H1 (cell line): ENCODE measurements around the gene CDRT4. TPM values are rescaled to one million over a fixed set of nuclear protein-coding genes. Genes with fewer than 3 reads are reported as not detected.
A peak's percentile ranks its signal among the peaks of the same experiment; 100 is the strongest.

Source experiments
- CTCF ChIA-PET: fragments of 300-600 bp; sonication (Branson Sonifier 250); formaldehyde crosslinking; loops from one replicate; lab custom pipeline; 2021; ENCODE audit not compliant: partially characterized antibody; lab: Charles Lee
- POLR2A ChIA-PET: fragments of 300-600 bp; sonication (Branson Sonifier 250); formaldehyde crosslinking; loops from one replicate; lab custom pipeline; 2021; ENCODE audit warnings: inconsistent platforms; ENCODE audit not compliant: partially characterized antibody; lab: Charles Lee
- DNase-seq, 2 experiments: peaks; one replicate each; pipeline versions ENCODE4 v3.0.0 to v3.0.0-alpha.2; 2010 to 2022; ENCODE audit warnings: low spot score in 2 of 2, low read depth in 1 of 2, mixed read lengths in 1 of 2
- FAIRE-seq: peaks from 2 replicates; lab custom pipeline; 2011; peaks lifted over from hg19 to GRCh38; lab: Jason Lieb, UNC
- H2AFZ ChIP-seq: 2 replicates; pipeline ENCODE4 v1.8.1; 2012; ENCODE audit warnings: low read length, inconsistent platforms
- H2AK5ac ChIP-seq: 2 replicates; pipeline ENCODE4 v1.6.1; 2013; ENCODE audit warnings: low read depth, low read length
- H2BK120ac ChIP-seq: replicated peaks from 2 replicates; pipeline ENCODE3; 2013; ENCODE audit warnings: low read depth, low read length, inconsistent platforms
- H2BK12ac ChIP-seq: 2 replicates; pipeline ENCODE4 v1.6.1; 2013; ENCODE audit warnings: low read depth, low read length
- H2BK15ac ChIP-seq: 2 replicates; pipeline ENCODE4 v1.6.1; 2013; ENCODE audit warnings: low read length
- H2BK20ac ChIP-seq: 2 replicates; pipeline ENCODE4 v1.6.1; 2013; ENCODE audit warnings: low read length
- H2BK5ac ChIP-seq: 2 replicates; pipeline ENCODE4 v1.6.1; 2013; ENCODE audit warnings: low read depth, low read length
- H3K14ac ChIP-seq: 2 replicates; pipeline ENCODE4 v1.6.1; 2013; ENCODE audit warnings: inconsistent platforms; ENCODE audit not compliant: insufficient read length
- H3K18ac ChIP-seq: 2 replicates; pipeline ENCODE4 v1.6.1; 2013; ENCODE audit warnings: low read length; ENCODE audit errors: extremely low read depth
- H3K23ac ChIP-seq: 2 replicates; pipeline ENCODE4 v1.6.1; 2013; ENCODE audit warnings: inconsistent platforms; ENCODE audit not compliant: insufficient read length
- H3K23me2 ChIP-seq: 2 replicates; pipeline ENCODE4 v1.6.1; 2013; ENCODE audit warnings: low read depth, low read length
- H3K27ac ChIP-seq: 2 replicates; pipeline ENCODE4 v1.6.1; 2011; ENCODE audit warnings: low read depth, low read length, inconsistent platforms
- H3K27me3 ChIP-seq, 4 experiments: replicated peaks in 1 of 4; 1 replicate in 1 of 4; 2 replicates in 3 of 4; pipeline versions ENCODE4 v1.6.1 to v1.8.1; 2011 to 2013; ENCODE audit warnings: low read length in 3 of 4, mild to moderate bottlenecking in 3 of 4, inconsistent platforms in 2 of 4, mixed read lengths in 2 of 4, moderate library complexity in 1 of 4; ENCODE audit not compliant: control insufficient read depth in 3 of 4, insufficient read depth in 3 of 4; ENCODE audit errors: extremely low read depth in 1 of 4
- H3K36me3 ChIP-seq, 4 experiments: 2 replicates each; pipeline versions ENCODE4 v1.6.1 to v1.8.1; 2011 to 2013; ENCODE audit warnings: mild to moderate bottlenecking in 4 of 4, low read length in 3 of 4, moderate library complexity in 2 of 4, control low read depth in 1 of 4, inconsistent platforms in 1 of 4; ENCODE audit not compliant: insufficient read depth in 4 of 4, control insufficient read depth in 2 of 4
- H3K4ac ChIP-seq: replicated peaks from 2 replicates; pipeline ENCODE3; 2013; ENCODE audit warnings: low read length, low read depth, mixed read lengths, inconsistent platforms; ENCODE audit not compliant: insufficient read length
- H3K4me1 ChIP-seq, 4 experiments: replicated peaks in 1 of 4; 1 replicate in 1 of 4; 2 replicates in 3 of 4; pipeline versions ENCODE4 v1.6.1 to v1.8.1; 2011 to 2013; ENCODE audit warnings: low read length in 3 of 4, inconsistent platforms in 2 of 4, mixed read lengths in 1 of 4; ENCODE audit not compliant: insufficient read depth in 4 of 4, control insufficient read depth in 3 of 4
- H3K4me2 ChIP-seq, 2 experiments: 2 replicates each; pipeline versions ENCODE4 v1.6.1 to v1.8.1; 2011 to 2013; ENCODE audit warnings: low read depth in 2 of 2, low read length in 2 of 2, control low read depth in 1 of 2, inconsistent platforms in 1 of 2, mild to moderate bottlenecking in 1 of 2; ENCODE audit not compliant: insufficient read depth in 1 of 2
- H3K4me3 ChIP-seq, 4 experiments: fragments of 200-600, 300-600 bp in 1 of 4; sonication (generic), shearing (Covaris generic), sonication (Bioruptor Twin) in 1 of 4; 2 replicates each; pipeline versions ENCODE4 v1.5.1 to v1.8.1; 2011 to 2016; ENCODE audit warnings: low read length in 4 of 4, low read depth in 3 of 4, control low read depth in 2 of 4, inconsistent platforms in 2 of 4, mild to moderate bottlenecking in 2 of 4, mixed read lengths in 1 of 4, moderate library complexity in 1 of 4; ENCODE audit not compliant: insufficient read depth in 2 of 4; ENCODE audit errors: extremely low read depth in 1 of 4
- H3K56ac ChIP-seq: replicated peaks from 2 replicates; pipeline ENCODE3; 2013; ENCODE audit warnings: low read depth, mild to moderate bottlenecking, mixed read lengths, low read length, inconsistent platforms; ENCODE audit not compliant: insufficient read length
- H3K79me1 ChIP-seq: 2 replicates; pipeline ENCODE4 v1.6.1; 2013; ENCODE audit warnings: low read depth, low read length, control low read depth
- H3K79me2 ChIP-seq, 2 experiments: 2 replicates each; pipeline versions ENCODE4 v1.6.1 to v1.8.1; 2012 to 2013; ENCODE audit warnings: low read length in 2 of 2, mild to moderate bottlenecking in 2 of 2, inconsistent platforms in 1 of 2; ENCODE audit not compliant: insufficient read depth in 2 of 2, control insufficient read depth in 1 of 2
- H3K9ac ChIP-seq, 4 experiments: replicated peaks in 1 of 4; 1 replicate in 1 of 4; 2 replicates in 3 of 4; pipeline versions ENCODE4 v1.6.1 to v1.8.1; 2011 to 2013; ENCODE audit warnings: low read depth in 3 of 4, low read length in 3 of 4, control low read depth in 2 of 4, mild to moderate bottlenecking in 2 of 4, moderate library complexity in 2 of 4, inconsistent platforms in 1 of 4; ENCODE audit errors: extremely low read depth in 1 of 4
- H3K9me3 ChIP-seq, 2 experiments: 2 replicates each; pipeline versions ENCODE4 v1.6.1 to v1.8.1; 2012 to 2013; ENCODE audit warnings: mild to moderate bottlenecking in 2 of 2, moderate library complexity in 2 of 2, control low read depth in 1 of 2, inconsistent platforms in 1 of 2, low read depth in 1 of 2, low read length in 1 of 2, mixed read lengths in 1 of 2; ENCODE audit not compliant: insufficient read depth in 2 of 2
- H4K20me1 ChIP-seq, 2 experiments: replicated peaks in 1 of 2; 2 replicates each; pipeline versions ENCODE3 to v1.8.1; 2011 to 2013; ENCODE audit warnings: inconsistent platforms in 2 of 2, low read length in 2 of 2, mild to moderate bottlenecking in 1 of 2; ENCODE audit not compliant: insufficient read depth in 2 of 2, control insufficient read depth in 1 of 2
- H4K5ac ChIP-seq: 2 replicates; pipeline ENCODE4 v1.6.1; 2013; ENCODE audit warnings: low read length, low read depth, mixed read lengths, inconsistent platforms; ENCODE audit not compliant: insufficient read length
- H4K8ac ChIP-seq: 2 replicates; pipeline ENCODE4 v1.8.0; 2013; ENCODE audit warnings: mild to moderate bottlenecking, moderate library complexity, low read length, inconsistent platforms; ENCODE audit not compliant: insufficient read depth; ENCODE audit errors: extremely low read depth
- H4K91ac ChIP-seq: replicated peaks from 2 replicates; pipeline ENCODE3; 2013; ENCODE audit warnings: low read length, mixed read lengths, inconsistent platforms; ENCODE audit not compliant: insufficient read length
- YY1 ChIP-seq: IDR thresholded peaks from 2 replicates; pipeline ENCODE4 v1.6.1; 2011; ENCODE audit warnings: low read depth, mild to moderate bottlenecking, low read length
- WGBS, 2 experiments: shearing (Covaris generic) in 1 of 2; methylation state at CpG; one replicate each; pipeline versions ENCODE4 v1.1.6 to v1.1.7; 2013 to 2015; ENCODE audit warnings: low lambda C conversion rate in 2 of 2, mixed read lengths in 2 of 2, inconsistent platforms in 1 of 2, low coverage in 1 of 2, missing lambda C conversion rate in 1 of 2; ENCODE audit not compliant: insufficient replicate concordance in 2 of 2, insufficient coverage in 1 of 2, insufficient read length in 1 of 2; ENCODE audit errors: extremely low coverage in 1 of 2, missing lambda C conversion rate in 1 of 2; 5-methylcytosine and 5-hydroxymethylcytosine counted together
- polyA plus RNA-seq, 7 experiments: library from polyadenylated mRNA; depleted of rRNA in 3 of 7; stranded (reverse) in 5 of 7; unstranded in 2 of 7; fragments of >200 nt in 5 of 7; fragments of 200-250 nt in 2 of 7; gene quantifications; 1 replicate in 5 of 7; 2 replicates in 1 of 7; 4 replicates in 1 of 7; pipeline versions ENCODE4 v1.2.1 to v1.2.3, GENCODE V29; 2011 to 2013; ENCODE audit warnings: missing spikeins in 2 of 7, mixed read lengths in 2 of 7
- total RNA-seq: library from RNA; stranded (reverse); fragmentation: NEBNext Ultra II Directional; extraction: Animal tissue kit (Norgen Biotek cat#: 25700); gene quantifications from 2 replicates; pipeline ENCODE4 v1.2.1, GENCODE V29; 2021

The CDRT4 gene
- total and polyA plus RNA-seq, 2 of the 8 experiments (the other 6 are each of a cell fraction or from before 2014, with no cell fraction given), result 2.6 to 5.6 TPM

DNA sequence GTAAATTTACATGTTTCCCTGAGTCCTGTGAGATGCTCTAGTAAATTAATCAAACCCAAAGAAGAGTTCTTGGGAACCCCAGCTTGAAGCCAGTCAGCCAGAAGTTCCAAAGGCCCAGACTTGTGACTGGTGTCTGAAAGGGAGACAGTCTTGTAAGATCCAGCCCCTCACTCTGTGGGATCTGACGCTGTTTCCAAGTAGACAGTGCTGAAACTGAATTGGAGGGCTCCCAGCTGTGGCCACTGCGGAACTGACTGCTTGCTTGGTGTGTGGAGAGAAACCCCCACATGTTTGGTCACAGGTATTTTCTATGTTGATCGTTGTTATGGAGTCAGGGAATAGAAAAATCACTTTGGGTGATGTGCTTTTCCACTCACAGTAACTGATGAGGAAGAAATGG lies 5.5 kb upstream of the CDRT4 start:
- Histone ChIP-seq H3K27ac (no peak overlapping the region), H3K4me1 (peaks cover 0 to 5% (median 3%) of the 10 kb centered on the region in 4 experiments; a peak in 4 of 7 replicates), H3K18ac (peak overlapping the region; percentile 2; the same call in 1 of the 2 replicates), H3K23me2 (no peaks in the 10 kb centered on the region), H2BK20ac (no peak overlapping the region), H3K23ac (no peak overlapping the region), H4K5ac (no peak overlapping the region), H3K4me3 (no peak overlapping the region), H2AFZ (no peak overlapping the region), H4K91ac (no peak overlapping the region), H3K4me2 (no peak overlapping the region), H3K56ac (no peak overlapping the region), H2BK5ac (no peak overlapping the region), H3K14ac (no peak overlapping the region), H2BK120ac (no peak overlapping the region), H4K20me1 (peaks cover 0 to 4% of the 10 kb centered on the region in 2 experiments), H3K27me3 (no peaks in the 10 kb centered on the region), H3K9ac (no peak overlapping the region), H2BK12ac (no peak overlapping the region), H2BK15ac (no peak overlapping the region), H3K4ac (no peak overlapping the region), H3K79me1 (no peaks in the 10 kb centered on the region), H3K79me2 (no peaks in the 10 kb centered on the region), H3K36me3 (no peaks in the 10 kb centered on the region), H2AK5ac (no peak overlapping the region), H4K8ac (no peak overlapping the region), H3K9me3 (no peaks in the 10 kb centered on the region)
- WGBS, 2 experiments, result 98% methylated on average over 3 of the region's 3 CpGs; no CpG with 5 or more reads in 1 of the 2 experiments
- ChIA-PET POLR2A (interaction anchor here (1.0 kb wide), 2 partner anchors 9 kb away, joined by 3 read pairs; no protein-coding TSS in a partner anchor), CTCF (interaction anchor here (0.9 kb wide), 1 partner anchor 36 kb away, joined by 5 read pairs; no protein-coding TSS in a partner anchor)
- FAIRE-seq (no peak), DNase-seq (no peak)
- TF ChIP-seq YY1, result no peak
